Tibial nerve (tissue), 4 donors: ENCODE data around the gene TK1. TPM values are rescaled to one million over a fixed set of nuclear protein-coding genes. Genes with fewer than 3 reads are reported as not detected.

Experiments
- DNase-seq, 2 donors: peaks; one replicate each; pipeline ENCODE4 v3.0.0-alpha.2; 2019; ENCODE audit warnings: low spot score in 2 of 2
- H3K27ac ChIP-seq, 4 donors: fragments of 200-600 bp; sonication (generic) in 3 of 4; one replicate each; pipeline ENCODE4 v1.5.1; 2017 to 2019; ENCODE audit warnings: mild to moderate bottlenecking in 1 of 4
- H3K27me3 ChIP-seq, 2 donors: fragments of 200-600 bp; sonication (generic) in 1 of 2; one replicate each; pipeline versions ENCODE4 v1.5.1 to v1.6.0; 2017 to 2019
- H3K36me3 ChIP-seq, 3 donors: fragments of 200-600 bp; sonication (generic); one replicate each; pipeline ENCODE4 v1.5.1; 2018 to 2019
- H3K4me1 ChIP-seq, 4 donors: fragments of 200-600 bp; sonication (generic) in 3 of 4; one replicate each; pipeline ENCODE4 v1.5.1; 2017 to 2019
- H3K4me3 ChIP-seq, 4 donors: fragments of 200-600 bp; sonication (generic) in 3 of 4; one replicate each; pipeline ENCODE4 v1.5.1; 2017 to 2019; ENCODE audit warnings: mild to moderate bottlenecking in 1 of 4, moderate library complexity in 1 of 4
- H3K9me3 ChIP-seq, 4 donors: fragments of 200-600 bp; sonication (generic) in 3 of 4; one replicate each; pipeline ENCODE4 v1.5.1; 2017 to 2019
- EP300 ChIP-seq, 2 donors: sonication (generic); formaldehyde crosslinking; IDR thresholded peaks; one replicate each; pipeline ENCODE4 v1.6.1; 2017; ENCODE audit warnings: antibody characterized with exemption in 2 of 2, mild to moderate bottlenecking in 1 of 2
- POLR2A ChIP-seq, 2 donors: fragments of 450-650 bp; IDR thresholded peaks; one replicate each; pipeline ENCODE4 v1.6.1; 2017; ENCODE audit warnings: antibody characterized with exemption in 2 of 2, mild to moderate bottlenecking in 2 of 2, moderate library complexity in 2 of 2
- WGBS, 2 donors: methylation state at CpG; one replicate each; pipeline ENCODE4 v1.1.5; 2018; 5-methylcytosine and 5-hydroxymethylcytosine counted together
- total RNA-seq, 4 donors: library from RNA; depleted of rRNA; stranded (reverse); fragments of >200 nt; gene quantifications; one replicate each; pipeline ENCODE4 v1.1.0, GENCODE V29; 2016
- TF ChIP-seq, protein P1 (sequence below), 5 experiments: fragments of 200-600 bp in 3 of 5; fragments of 450-650 bp in 2 of 5; sonication (generic) in 3 of 5; IDR thresholded peaks; one replicate each; pipeline ENCODE4 v1.5.1; 2016 to 2019; ENCODE audit warnings: antibody characterized with exemption in 5 of 5, mild to moderate bottlenecking in 3 of 5, moderate library complexity in 2 of 5

The TK1 gene
- total RNA-seq, 4 donors from 2014 or later, result 1.0 to 6.6 (median 1.6) TPM

DNA sequence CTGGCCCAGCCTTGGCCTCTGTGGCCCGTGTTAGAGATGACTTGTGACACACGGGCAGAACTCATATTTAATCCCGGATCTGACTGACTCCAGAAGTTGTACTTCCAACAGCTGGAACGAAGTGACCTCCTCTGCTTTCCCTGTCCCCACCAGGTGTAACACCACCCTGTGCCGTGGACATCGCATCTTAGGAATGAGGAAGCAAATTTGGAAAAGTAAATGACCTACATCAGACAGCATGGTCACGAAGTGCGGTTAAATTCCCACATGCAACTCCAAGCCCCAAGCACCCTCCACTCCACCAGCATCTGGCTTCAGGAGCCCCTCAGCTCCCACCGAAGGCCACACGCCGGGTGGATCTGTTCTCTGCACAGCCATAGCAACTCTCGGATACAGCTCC lies 2.9 kb downstream of the TK1 start:
- Histone ChIP-seq H3K4me3 (no peak overlapping the region), H3K4me1 (peaks cover 0 to 56% (median 11%) of the 10 kb centered on the region in 4 donors), H3K27ac (no peak overlapping the region), H3K9me3 (no peaks in the 10 kb centered on the region), H3K36me3 (no peaks in the 10 kb centered on the region), H3K27me3 (no peaks in the 10 kb centered on the region)
- DNase-seq, result no peak
- TF ChIP-seq, protein P1, sequence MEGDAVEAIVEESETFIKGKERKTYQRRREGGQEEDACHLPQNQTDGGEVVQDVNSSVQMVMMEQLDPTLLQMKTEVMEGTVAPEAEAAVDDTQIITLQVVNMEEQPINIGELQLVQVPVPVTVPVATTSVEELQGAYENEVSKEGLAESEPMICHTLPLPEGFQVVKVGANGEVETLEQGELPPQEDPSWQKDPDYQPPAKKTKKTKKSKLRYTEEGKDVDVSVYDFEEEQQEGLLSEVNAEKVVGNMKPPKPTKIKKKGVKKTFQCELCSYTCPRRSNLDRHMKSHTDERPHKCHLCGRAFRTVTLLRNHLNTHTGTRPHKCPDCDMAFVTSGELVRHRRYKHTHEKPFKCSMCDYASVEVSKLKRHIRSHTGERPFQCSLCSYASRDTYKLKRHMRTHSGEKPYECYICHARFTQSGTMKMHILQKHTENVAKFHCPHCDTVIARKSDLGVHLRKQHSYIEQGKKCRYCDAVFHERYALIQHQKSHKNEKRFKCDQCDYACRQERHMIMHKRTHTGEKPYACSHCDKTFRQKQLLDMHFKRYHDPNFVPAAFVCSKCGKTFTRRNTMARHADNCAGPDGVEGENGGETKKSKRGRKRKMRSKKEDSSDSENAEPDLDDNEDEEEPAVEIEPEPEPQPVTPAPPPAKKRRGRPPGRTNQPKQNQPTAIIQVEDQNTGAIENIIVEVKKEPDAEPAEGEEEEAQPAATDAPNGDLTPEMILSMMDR (IDR thresholded peaks at IDR 0.05), result no peak
- TF ChIP-seq EP300 (IDR thresholded peaks at IDR 0.05) (no peak), POLR2A (IDR thresholded peaks at IDR 0.05) (no peak)
- 87 to 92% methylated on average over 12 of the region's 12 CpGs for WGBS, 2 donors

DNA sequence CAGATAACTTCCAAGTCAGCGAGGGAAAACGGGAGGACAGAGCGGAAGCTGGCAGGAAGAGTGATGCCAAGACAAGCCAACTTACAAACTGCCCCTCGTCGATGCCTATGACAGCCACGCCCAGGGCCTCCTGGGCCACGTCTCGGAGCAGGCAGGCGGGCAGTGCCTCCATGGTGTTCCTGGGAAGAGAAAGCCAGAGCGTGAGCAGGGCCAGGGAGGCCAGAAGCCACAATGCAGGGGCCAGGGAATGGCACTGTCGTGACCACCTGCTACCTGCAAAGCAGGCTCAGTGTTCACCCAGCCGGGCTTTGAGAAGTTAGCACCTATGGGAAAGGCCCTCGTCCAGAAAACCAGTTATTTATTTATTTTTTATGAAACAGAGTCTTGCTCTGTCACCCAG lies 4.3 kb downstream of the TK1 start:
- WGBS, 2 donors, result 88 to 90% methylated on average over 12 to 13 of the region's 13 CpGs
- peaks cover 0 to 42% (median 6%) of the 10 kb centered on the region in 4 donors for H3K4me1 ChIP-seq
- TF ChIP-seq POLR2A (IDR thresholded peaks at IDR 0.05) (no peak), EP300 (IDR thresholded peaks at IDR 0.05) (no peak)
- TF ChIP-seq, protein P1 (IDR thresholded peaks at IDR 0.05), result no peak
- no peak overlapping the region for H3K4me3 ChIP-seq
- DNase-seq, result no peak
- H3K9me3 ChIP-seq, result no peaks in the 10 kb centered on the region
- no peaks in the 10 kb centered on the region for H3K27me3 ChIP-seq
- no peak overlapping the region for H3K27ac ChIP-seq
- H3K36me3 ChIP-seq, result no peaks in the 10 kb centered on the region

DNA sequence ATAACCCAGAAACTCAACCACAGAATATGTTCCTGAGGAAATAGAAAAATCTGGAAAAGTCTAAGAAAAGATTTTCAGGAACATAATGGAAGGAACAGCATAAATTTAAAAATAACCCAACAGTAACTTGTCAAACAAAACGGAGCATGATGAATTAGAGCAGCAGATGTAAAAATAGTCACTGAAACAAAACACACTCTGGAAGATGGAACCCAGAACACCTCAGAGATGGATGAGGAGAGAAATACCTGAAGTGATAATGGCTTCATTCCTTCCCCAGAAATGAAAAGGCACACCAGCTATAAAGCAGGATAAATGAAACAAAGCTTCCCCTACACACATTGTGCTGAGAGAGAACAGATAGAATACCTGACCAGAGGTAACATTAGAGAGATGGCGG lies 6.3 kb downstream of the TK1 start:
- Histone ChIP-seq H3K4me1 (peaks cover 0 to 42% (median 14%) of the 10 kb centered on the region in 4 donors), H3K9me3 (no peaks in the 10 kb centered on the region), H3K4me3 (no peak overlapping the region), H3K27ac (peak overlapping the region in 2 of 4 donors; percentile 75 to 83), H3K27me3 (no peaks in the 10 kb centered on the region), H3K36me3 (no peaks in the 10 kb centered on the region)
- no peak for DNase-seq
- 66 to 68% methylated on average over 2 of the region's 2 CpGs for WGBS, 2 donors
- TF ChIP-seq EP300 (IDR thresholded peaks at IDR 0.05) (no peak), POLR2A (IDR thresholded peaks at IDR 0.05) (no peak)
- TF ChIP-seq, protein P1 (IDR thresholded peaks at IDR 0.05), result no peak

DNA sequence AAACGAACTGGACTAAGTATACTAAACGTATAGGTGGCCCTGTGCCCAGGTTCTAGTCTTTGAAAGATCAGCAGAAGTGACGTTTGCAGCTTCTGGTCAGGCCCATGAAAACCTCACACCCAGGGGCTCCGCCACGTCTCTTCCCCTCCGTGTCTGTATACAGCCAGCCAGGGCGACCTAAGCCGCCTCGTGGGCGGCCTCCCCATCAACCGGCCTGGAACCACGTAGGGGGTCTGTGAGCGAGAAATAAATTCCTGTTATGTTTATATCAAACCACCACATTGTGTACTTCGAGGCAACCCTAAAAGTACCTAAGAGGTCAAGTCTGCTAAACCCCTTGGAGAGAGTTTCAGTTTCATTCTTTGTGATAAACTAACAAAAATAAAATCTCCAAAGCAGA lies 6.8 kb downstream of the TK1 start:
- TF ChIP-seq, protein P1 (IDR thresholded peaks at IDR 0.05), result no peak
- TF ChIP-seq POLR2A (IDR thresholded peaks at IDR 0.05), result no peak
- Histone ChIP-seq H3K4me3 (no peak overlapping the region), H3K9me3 (no peaks in the 10 kb centered on the region), H3K4me1 (peaks cover 0 to 44% (median 18%) of the 10 kb centered on the region in 4 donors), H3K27ac (peak overlapping the region in 3 of 4 donors; percentile 53 to 83 (median 75)), H3K36me3 (no peaks in the 10 kb centered on the region), H3K27me3 (no peaks in the 10 kb centered on the region)
- 52 to 63% methylated on average over 14 of the region's 14 CpGs for WGBS, 2 donors
- DNase-seq, result no peak

DNA sequence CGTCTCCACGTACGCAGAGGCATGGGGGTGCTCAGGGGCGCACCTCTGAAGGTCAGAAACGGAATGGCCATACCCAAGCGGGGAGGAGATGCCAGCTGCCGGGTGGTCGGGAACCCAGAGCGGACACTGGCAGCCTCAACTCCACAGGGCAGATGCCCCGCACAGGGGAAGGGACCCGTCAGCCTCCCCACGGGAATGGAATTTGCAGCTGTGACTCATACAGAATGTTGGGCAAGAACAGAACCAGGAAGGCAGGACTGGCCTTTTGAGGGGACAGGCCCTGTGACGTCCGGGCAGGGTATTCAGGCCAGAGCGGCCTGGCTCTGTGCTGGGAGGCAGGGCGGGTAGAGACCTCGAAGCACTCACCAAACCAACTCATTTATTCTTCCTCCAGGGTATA lies 7.5 kb downstream of the TK1 start:
- peak in 1 of 2 donors; percentile 27 for DNase-seq
- TF ChIP-seq POLR2A (IDR thresholded peaks at IDR 0.05), result no peak
- TF ChIP-seq EP300 (IDR thresholded peaks at IDR 0.05), result peak in 1 of 2 donors; percentile 38
- H3K4me1 ChIP-seq, result peaks cover 0 to 44% (median 25%) of the 10 kb centered on the region in 4 donors
- 75 to 84% methylated on average over 17 of the region's 17 CpGs for whole genome bisulfite sequencing, 2 donors
- no peak overlapping the region for H3K4me3 ChIP-seq
- H3K27ac ChIP-seq, result peak overlapping the region in 3 of 4 donors; percentile 53 to 83 (median 75)
- no peaks in the 10 kb centered on the region for H3K36me3 ChIP-seq
- H3K9me3 ChIP-seq, result no peaks in the 10 kb centered on the region
- H3K27me3 ChIP-seq, result no peaks in the 10 kb centered on the region
